Left ventricle myocardium superior (tissue), 1 donor: ENCODE data around the gene OAS1. TPM values are rescaled to one million over a fixed set of nuclear protein-coding genes. Genes with fewer than 3 reads are reported as not detected.
A peak's percentile ranks its signal among the peaks of the same experiment; 100 is the strongest.

ENCODE experiments used
- ATAC-seq: fragments of 200-7000 bp; cut with Tn5 transposase; one replicate; pipeline ENCODE4 v1.9.1; 2020; ENCODE audit warnings: mild to moderate bottlenecking, moderate library complexity
- DNase-seq: peaks from one replicate; pipeline ENCODE4 v3.0.0-alpha.2; 2020
- intact Hi-C: fragments of 100-400 bp; cut with micrococcal nuclease; formaldehyde crosslinking; loops from one replicate; pipeline ENCODE4 v1.11.0; 2022
- long read RNA-seq: library from polyadenylated mRNA; unstranded; transcript quantifications from one replicate; pipeline ENCODE4 v2.0.0, GENCODE V29; 2021
- total RNA-seq: library from RNA; stranded (reverse); fragmentation: NEBNext Ultra II Directional; extraction: Animal tissue kit (Norgen Biotek cat#: 25700); gene quantifications from one replicate; pipeline ENCODE4 v1.2.1, GENCODE V29; 2021
- donor health status: DM: no; HTN: yes; CAD: no; lungs with severe emphysema.

The OAS1 gene
- 8.1 TPM for total RNA-seq
- long read RNA-seq, partial matches to known transcripts, result 0 of 6 reads
- long read RNA-seq, other reads (novel, unspliced or antisense), result 4 of 6 reads

GRCh38 chr12:112906712-112907414 is at the start of gene OAS1:
Gene OAS1, plus strand, starts transcription at chr12:112906962. Its CDS starts 78 bp downstream, at chr12:112907040.
- intact Hi-C loops, result no loop called here
- peak; percentile 91 for ATAC-seq

GRCh38 chr12:112859291-112859690 is 47.5 kb upstream of the OAS1 start:
- intact Hi-C loops, result no loop called here
- ATAC-seq, result no peak
- DNase-seq, result no peak

More at GRCh38 chr12:112906712-112907414, at the start of gene OAS1:
- DNase-seq, result no peak

GRCh38 chr12:112860181-112860580 is 46.6 kb upstream of the OAS1 start:
- intact Hi-C loops, result no loop called here
- no peak for ATAC-seq

GRCh38 chr12:112861284-112861683 is 45.5 kb upstream of the OAS1 start:
- ATAC-seq, result no peak
- DNase-seq, result no peak
- intact Hi-C loops, result no loop called here

More at GRCh38 chr12:112860181-112860580, 46.6 kb upstream of the OAS1 start:
- no peak for DNase-seq

- intact Hi-C loops, result no loop called here
- ATAC-seq, result peak; percentile 24
These were observed 44.0 kb upstream of the OAS1 start for GRCh38 chr12:112862636-112863290.

GRCh38 chr12:112868459-112869041 is 38.2 kb upstream of the OAS1 start:
- no peak for ATAC-seq
- no peak for DNase-seq
- intact Hi-C loops, result no loop called here

More at GRCh38 chr12:112862636-112863290, 44.0 kb upstream of the OAS1 start:
- no peak for DNase-seq

- ATAC-seq, result no peak
- DNase-seq, result no peak
- intact Hi-C loops, result no loop called here
These were observed 37.7 kb upstream of the OAS1 start for GRCh38 chr12:112869091-112869490.

- intact Hi-C loops, result no loop called here
- no peak for DNase-seq
- ATAC-seq, result no peak
These were observed 37.0 kb upstream of the OAS1 start for GRCh38 chr12:112869778-112870177.

- no peak for DNase-seq
- intact Hi-C loops, result no loop called here
- no peak for ATAC-seq
These were observed 36.3 kb upstream of the OAS1 start for GRCh38 chr12:112870267-112870980.

- intact Hi-C loops, result no loop called here
- no peak for ATAC-seq
These were observed 31.2 kb upstream of the OAS1 start for GRCh38 chr12:112875608-112876007.

GRCh38 chr12:112876506-112876905 is 30.3 kb upstream of the OAS1 start:
- intact Hi-C loops, result no loop called here
- DNase-seq (no peak), ATAC-seq (no peak)

More at GRCh38 chr12:112875608-112876007, 31.2 kb upstream of the OAS1 start:
- DNase-seq, result no peak

GRCh38 chr12:112877006-112877405 is 29.8 kb upstream of the OAS1 start:
- ATAC-seq, result no peak
- intact Hi-C loops, result no loop called here

GRCh38 chr12:112878488-112878887 is 28.3 kb upstream of the OAS1 start:
- DNase-seq (no peak), ATAC-seq (no peak)
- intact Hi-C loops, result no loop called here

More at GRCh38 chr12:112877006-112877405, 29.8 kb upstream of the OAS1 start:
- no peak for DNase-seq

GRCh38 chr12:112879191-112879705 is 27.5 kb upstream of the OAS1 start:
- ATAC-seq, result no peak
- no peak for DNase-seq
- intact Hi-C loops, result no loop called here

GRCh38 chr12:112881602-112882001 is 25.2 kb upstream of the OAS1 start:
- intact Hi-C loops, result no loop called here
- ATAC-seq (no peak), DNase-seq (no peak)

GRCh38 chr12:112885236-112885635 is 21.5 kb upstream of the OAS1 start:
- ATAC-seq (no peak), DNase-seq (no peak)
- intact Hi-C loops, result no loop called here

- no peak for ATAC-seq
- intact Hi-C loops, result no loop called here
- no peak for DNase-seq
These were observed 19.2 kb upstream of the OAS1 start for GRCh38 chr12:112887550-112887949.

GRCh38 chr12:112891093-112892024 is 15.4 kb upstream of the OAS1 start:
- intact Hi-C loops, result no loop called here
- DNase-seq (peak; percentile 32), ATAC-seq (peak; percentile 31)
